ENCODE measurements around the gene ZNF473. TPM values are rescaled to one million over a fixed set of nuclear protein-coding genes. Genes with fewer than 3 reads are reported as not detected.
A peak's percentile ranks its signal among the peaks of the same experiment; 100 is the strongest.

ZNF473 gene
- total RNA-seq, 2 donors from 2014 or later = 16.7 to 26.0 TPM

DNA sequence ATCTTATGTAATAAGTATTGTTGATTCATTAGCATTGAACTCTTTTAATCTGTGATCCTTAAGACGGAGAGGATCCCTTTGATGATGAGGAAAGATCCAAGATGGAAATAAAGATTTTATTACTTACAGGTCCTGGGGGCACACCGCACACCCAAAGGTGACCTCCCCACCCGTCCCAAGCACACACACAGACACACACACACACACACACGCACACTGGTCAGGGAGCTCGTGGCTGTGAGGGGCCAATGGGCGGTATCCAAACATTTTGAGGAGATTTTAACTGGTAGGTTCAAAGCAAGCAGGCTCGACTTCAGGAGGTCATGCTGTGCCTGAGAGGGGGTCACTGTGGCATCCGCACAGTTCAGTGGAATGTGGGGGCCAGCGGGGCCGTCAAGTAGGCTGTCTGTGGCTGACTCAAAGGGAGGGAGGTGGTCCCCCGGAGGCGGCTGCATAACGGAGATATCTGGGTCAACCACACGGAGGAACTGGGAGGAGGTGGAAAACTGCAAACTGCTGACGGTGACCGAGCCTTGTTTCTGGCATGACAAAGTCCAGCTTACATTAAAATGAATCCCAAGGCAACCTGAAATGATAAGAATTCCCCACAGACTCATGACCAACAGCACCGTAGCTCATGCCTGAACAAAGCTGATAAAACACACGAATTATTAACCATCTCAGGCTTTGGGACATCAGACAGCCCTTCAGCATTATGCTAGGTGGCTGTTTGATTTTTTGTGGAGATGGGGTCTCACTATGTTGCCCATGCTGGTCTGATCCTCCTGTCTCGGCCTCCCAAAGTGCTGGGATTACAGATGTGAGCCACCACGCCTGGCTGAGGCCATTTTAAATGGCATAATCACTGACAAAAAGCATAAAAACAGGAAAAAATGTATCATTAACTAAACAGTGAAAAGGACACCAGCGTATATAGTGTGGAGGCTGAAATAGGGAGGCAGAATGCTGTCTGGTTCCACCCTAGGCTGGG is 43.9 kb upstream of the ZNF473 start:
- TF ChIP-seq CTCF (IDR thresholded peaks at IDR 0.05) (no peak), POLR2AphosphoS5 (IDR thresholded peaks at IDR 0.05) (no peak), POLR2A (IDR thresholded peaks at IDR 0.05) (no peak)
- intact Hi-C loops (cut with DNase I) = loop anchor here (2.0 kb wide), 1 partner anchor 45 kb away; no protein-coding TSS in a partner anchor
- peaks cover 0 to 5% of the 10 kb centered on the region in 2 donors for H3K36me3 ChIP-seq
- 86% methylated on average over 21 of the region's 21 CpGs for WGBS
- no peaks in the 10 kb centered on the region for H3K4me1 ChIP-seq (replicated peaks)
- H3K9me3 ChIP-seq = no peaks in the 10 kb centered on the region
- no peak overlapping the region for H3K27ac ChIP-seq
- DNase-seq (ENCODE audit: low spot score) = no peak
- no peak overlapping the region for H3K4me3 ChIP-seq
- no peaks in the 10 kb centered on the region for H3K27me3 ChIP-seq (replicated peaks; ENCODE audit: insufficient read depth)

GRCh38 chr19:49983645-49984229 is 42.1 kb upstream of the ZNF473 start:
- peak; percentile 33 for DNase-seq (ENCODE audit: low spot score)
- no peak overlapping the region for H3K4me3 ChIP-seq
- intact Hi-C loops (cut with DNase I) = loop anchor here (2.0 kb wide), 1 partner anchor 47 kb away; no protein-coding TSS in a partner anchor
- WGBS = 46% methylated on average over 10 of the region's 10 CpGs
- H3K9me3 ChIP-seq = no peaks in the 10 kb centered on the region
- H3K27ac ChIP-seq = no peak overlapping the region
- H3K36me3 ChIP-seq = peaks cover 0 to 5% of the 10 kb centered on the region in 2 donors
- no peaks in the 10 kb centered on the region for H3K4me1 ChIP-seq (replicated peaks)
- TF ChIP-seq POLR2AphosphoS5 (IDR thresholded peaks at IDR 0.05) (peak; percentile 15), POLR2A (IDR thresholded peaks at IDR 0.05) (no peak), CTCF (IDR thresholded peaks at IDR 0.05) (peak; percentile 62 to 81 (median 77))
- no peaks in the 10 kb centered on the region for H3K27me3 ChIP-seq (replicated peaks; ENCODE audit: insufficient read depth)

DNA sequence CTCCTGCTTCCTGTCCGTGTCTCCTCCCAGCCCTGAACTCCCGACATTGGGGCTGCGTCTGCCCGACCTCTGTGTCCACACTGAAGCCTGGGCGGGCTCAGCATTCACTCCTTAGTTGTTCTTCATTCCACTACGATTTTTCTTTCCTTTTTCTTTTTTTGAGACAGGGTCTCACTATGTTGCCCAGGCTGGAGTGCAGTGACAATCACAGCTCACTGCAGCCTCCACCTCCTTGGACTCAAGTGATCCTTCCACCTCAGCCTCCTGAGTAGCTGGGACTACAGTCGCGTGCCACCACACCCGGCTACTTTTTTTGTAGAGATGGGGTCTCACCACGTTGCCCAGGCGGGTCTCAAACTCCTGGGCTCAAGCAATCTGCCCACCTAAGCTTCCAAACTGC is 41.3 kb upstream of the ZNF473 start:
- Histone ChIP-seq H3K9me3 (no peaks in the 10 kb centered on the region), H3K4me3 (no peak overlapping the region), H3K4me1 (replicated peaks) (no peaks in the 10 kb centered on the region), H3K27me3 (replicated peaks; ENCODE audit: insufficient read depth) (no peaks in the 10 kb centered on the region), H3K27ac (no peak overlapping the region), H3K36me3 (no peaks in the 10 kb centered on the region)
- intact Hi-C loops (cut with DNase I) = no loop called here
- TF ChIP-seq POLR2A (IDR thresholded peaks at IDR 0.05) = no peak
- TF ChIP-seq CTCF (IDR thresholded peaks at IDR 0.05) = no peak
- TF ChIP-seq POLR2AphosphoS5 (IDR thresholded peaks at IDR 0.05) = no peak
- DNase-seq (ENCODE audit: low spot score) = no peak
- 91% methylated on average over 9 of the region's 11 CpGs for WGBS

GRCh38 chr19:49985871-49986270 is 39.9 kb upstream of the ZNF473 start:
- H3K27me3 ChIP-seq (replicated peaks; ENCODE audit: insufficient read depth) = no peaks in the 10 kb centered on the region
- no peak for DNase-seq (ENCODE audit: low spot score)
- H3K36me3 ChIP-seq = no peaks in the 10 kb centered on the region
- WGBS = 67% methylated on average over 3 of the region's 3 CpGs
- intact Hi-C loops (cut with DNase I) = no loop called here
- no peak overlapping the region for H3K27ac ChIP-seq
- no peaks in the 10 kb centered on the region for H3K4me1 ChIP-seq (replicated peaks)
- H3K9me3 ChIP-seq = no peaks in the 10 kb centered on the region
- no peak overlapping the region for H3K4me3 ChIP-seq
- TF ChIP-seq POLR2A (IDR thresholded peaks at IDR 0.05) (no peak), CTCF (IDR thresholded peaks at IDR 0.05) (no peak), POLR2AphosphoS5 (IDR thresholded peaks at IDR 0.05) (no peak)

All from prostate gland (tissue), 2 donors.